Smooth muscle cell of the brain vasculature (primary cell): ENCODE data around the gene RBMS3.
"Not testable (repeated sequence)": the region's sequence is repeated elsewhere in the genome, so short reads cannot be mapped to it uniquely, and the experiment has no call there.

Source experiments
- DNase-seq: peaks from one replicate; pipeline ENCODE4 v3.0.0-alpha.2; 2012; ENCODE audit warnings: low read depth, low spot score

RBMS3 gene

DNA sequence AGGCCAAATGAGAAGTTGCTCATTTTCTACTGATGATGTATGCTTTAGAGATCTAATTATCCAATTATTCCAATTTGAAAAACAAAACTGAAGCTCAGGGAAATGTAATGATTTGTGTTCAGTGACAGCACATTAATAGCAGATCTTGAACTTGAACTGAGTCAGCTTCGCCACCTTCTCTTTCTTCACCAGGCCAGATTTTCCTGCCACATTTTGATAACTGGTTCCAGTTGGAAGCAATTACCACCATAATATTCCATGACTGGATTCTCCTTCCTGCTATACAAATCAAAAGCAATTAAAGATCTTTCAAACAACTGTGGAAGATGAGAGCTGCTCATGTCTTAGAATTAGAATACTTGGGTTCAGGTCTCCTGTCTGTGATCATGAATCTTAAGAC lies 334.1 kb downstream of the RBMS3 start:
- no peak for DNase-seq

DNA sequence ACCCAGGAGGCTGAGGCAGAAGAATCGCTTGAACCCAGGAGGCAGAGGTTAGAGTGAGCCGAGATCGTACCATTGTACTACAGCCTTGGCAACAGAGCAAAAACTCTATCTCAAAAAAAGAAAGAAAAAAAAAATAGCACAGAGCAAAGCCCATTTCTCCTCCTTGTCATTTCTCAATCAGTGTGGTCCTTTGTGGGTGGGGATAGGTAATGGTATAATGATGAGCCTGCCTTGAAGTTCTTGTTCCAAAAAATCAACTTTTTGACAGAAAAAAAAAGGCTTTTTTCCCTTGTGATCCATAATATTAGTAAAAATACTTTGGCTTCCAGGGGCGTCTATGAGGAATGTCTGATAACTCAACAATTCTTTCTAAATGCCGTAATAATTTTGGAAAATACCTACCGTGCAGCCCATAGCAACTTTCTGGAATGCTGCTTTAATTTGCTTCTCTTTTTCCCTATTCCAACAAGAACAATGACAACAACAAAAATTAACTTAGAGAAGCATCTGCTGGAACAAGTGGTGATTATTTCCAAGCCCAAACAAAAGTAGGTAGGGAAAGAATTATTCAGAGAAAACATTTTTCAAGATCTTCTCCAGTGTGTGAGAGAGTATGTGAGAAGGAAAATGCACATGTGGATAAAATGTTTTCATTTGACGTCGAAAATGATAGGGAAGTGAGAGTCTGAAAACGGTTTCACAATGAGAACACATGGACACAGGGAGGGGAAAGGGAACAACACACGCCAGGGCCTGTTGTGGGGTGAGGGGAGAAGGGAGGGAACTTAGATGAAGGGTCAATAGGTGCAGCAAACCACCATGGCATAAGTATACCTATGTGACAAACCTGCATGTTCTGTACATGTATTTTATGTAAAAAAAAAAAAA lies 337.8 kb downstream of the RBMS3 start:
- DNase-seq = no peak

DNA sequence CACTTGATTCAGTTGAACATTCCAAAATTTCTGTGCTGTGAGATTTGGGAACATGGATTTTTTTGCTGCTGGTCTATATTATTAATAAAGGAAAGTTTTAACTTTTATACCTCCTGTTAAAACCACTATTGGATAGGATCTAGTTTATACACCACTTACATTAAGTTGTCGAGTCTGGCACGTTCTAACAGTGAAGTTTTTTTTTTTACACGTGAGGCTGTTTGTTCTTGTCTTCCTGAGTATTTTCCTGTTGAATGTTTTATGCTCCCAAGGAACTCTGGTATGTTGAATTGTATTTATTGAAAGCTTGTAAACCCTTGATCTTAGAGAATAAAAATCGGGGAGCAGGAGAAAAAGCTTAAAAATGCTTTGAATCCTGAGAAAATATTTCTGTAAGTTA lies 338.8 kb downstream of the RBMS3 start:
- DNase-seq = no peak

DNA sequence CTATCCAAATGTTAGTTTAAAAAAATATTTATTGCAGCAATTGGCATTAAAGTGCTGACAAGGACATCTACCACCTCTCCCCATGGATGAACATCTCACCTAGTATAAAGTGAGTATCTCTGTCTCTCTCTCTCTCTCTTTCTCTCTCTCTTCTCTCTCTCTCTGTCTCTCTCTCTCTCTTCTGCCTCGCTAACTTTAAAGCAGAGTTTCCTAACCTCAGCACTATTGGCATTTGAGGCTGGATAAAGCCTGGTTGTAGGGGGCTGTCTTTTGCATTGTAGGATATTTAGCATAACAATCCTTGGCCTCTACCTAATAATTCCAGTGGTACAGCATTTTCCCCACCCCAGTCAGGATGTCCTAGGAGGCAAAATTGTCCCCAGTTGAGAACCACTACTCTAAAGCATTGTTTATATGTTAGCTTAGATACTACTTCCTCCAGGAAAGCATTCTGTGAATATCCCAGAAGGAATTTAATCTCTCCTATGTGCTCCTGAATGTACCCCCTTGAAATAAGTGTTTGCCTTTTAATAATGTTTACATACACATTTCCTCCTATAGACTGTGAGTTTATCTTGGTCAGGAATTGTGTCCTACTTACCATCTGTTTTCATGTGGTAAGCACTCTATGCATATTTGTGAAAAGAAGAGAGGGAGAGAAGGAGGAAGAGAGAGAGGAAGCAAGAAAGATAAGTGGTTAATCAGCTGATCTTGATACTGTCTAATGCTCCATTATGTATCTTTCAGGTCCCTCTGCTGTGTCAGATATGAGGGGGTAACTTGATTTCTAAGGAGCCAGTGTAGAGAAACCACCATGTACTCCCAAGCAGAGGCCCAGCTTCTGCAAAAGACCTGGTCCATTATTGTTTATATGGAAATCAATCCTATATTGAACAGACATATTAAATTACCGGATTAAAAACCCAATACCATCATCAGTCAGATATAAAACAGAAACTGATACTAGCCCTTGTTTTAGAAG lies 346.6 kb downstream of the RBMS3 start:
- DNase-seq = no peak

DNA sequence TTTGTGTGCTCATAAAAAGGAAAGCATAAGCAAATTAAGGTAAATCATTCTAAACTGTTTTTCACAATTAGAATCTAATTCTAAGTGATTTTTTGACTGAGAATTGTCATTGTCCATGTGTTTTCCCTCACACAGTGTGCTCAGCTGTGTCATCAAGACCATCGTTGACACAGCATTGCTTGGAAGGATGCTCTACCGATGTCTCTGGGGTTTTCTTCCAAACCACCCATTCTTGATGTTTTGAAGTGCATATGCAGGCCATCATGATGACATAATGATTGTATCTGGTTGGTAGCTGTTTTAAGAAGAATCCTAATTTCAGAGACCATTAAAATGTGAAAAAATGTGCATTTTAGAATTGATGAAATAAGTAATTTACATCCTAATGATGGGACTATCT lies 347.9 kb downstream of the RBMS3 start:
- no peak for DNase-seq

DNA sequence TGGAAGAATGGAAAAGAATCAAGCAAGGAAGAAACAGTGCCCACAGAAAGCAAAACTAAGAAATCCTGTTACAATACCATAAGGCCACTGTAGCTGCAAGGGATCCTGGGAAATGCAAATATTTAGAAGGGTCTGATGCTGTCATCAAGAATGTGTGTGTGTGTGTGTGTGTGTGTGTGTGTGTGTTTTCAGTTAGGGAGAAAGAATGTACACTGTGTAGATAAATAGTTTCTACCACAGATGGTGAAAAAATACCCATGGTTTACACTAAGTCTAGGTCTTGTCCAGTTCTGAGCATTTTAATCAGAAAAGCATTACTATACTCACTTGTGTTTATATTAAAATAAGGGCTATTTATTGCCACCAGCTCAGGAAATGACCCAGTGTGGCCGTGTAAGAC lies 355.0 kb downstream of the RBMS3 start:
- no peak for DNase-seq

DNA sequence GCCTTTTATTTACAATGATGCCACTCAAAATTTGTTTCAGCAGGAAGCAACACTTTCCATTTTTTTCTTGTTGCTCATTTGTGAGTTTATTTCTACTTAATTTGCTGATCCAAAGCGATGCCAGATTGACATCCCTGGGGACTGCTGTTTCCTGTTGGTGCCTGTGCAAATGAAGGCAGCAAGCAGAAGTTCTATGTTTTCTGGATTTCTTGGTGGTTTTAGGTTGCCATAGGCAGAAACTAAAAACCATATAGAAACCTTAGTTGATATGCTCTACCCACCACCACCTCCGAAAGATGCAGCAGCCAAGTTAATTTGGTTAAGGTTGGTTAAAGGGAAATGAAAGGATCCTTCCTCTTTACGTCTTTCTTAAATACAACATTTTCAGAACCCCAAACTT lies 356.2 kb downstream of the RBMS3 start:
- no peak for DNase-seq

DNA sequence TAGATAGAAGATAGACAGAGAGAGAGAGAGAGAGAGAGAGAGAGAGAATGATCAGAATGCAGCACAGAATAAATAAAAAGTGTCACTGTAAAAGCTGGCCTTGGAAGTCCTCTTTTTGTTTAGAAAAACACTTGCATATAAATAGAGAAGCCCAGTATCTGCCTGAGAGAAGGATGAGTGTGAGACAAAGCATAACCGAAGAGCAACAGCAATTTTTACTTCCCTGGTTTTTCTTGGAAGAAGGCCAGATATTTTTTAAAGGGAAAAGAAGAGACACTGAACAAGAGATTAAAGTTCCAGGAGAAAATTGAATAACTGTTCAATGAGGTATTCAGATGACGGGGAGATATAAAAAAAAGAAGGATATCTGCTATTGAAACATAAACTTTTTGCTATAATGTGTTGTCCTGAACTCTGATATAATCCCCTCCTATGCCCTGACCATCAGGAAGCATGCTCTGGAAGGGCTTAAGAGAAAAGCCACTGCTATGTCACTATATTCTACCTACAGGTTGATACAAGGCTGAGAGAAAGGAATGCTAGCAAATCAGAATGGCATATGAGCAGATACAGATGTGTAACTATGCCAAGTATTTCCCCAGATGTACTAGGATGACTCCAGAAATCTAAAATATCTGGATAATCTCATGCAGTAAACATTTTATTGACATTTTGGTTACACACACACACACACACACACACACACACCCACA lies 358.9 kb downstream of the RBMS3 start:
- peak; percentile 9 for DNase-seq

DNA sequence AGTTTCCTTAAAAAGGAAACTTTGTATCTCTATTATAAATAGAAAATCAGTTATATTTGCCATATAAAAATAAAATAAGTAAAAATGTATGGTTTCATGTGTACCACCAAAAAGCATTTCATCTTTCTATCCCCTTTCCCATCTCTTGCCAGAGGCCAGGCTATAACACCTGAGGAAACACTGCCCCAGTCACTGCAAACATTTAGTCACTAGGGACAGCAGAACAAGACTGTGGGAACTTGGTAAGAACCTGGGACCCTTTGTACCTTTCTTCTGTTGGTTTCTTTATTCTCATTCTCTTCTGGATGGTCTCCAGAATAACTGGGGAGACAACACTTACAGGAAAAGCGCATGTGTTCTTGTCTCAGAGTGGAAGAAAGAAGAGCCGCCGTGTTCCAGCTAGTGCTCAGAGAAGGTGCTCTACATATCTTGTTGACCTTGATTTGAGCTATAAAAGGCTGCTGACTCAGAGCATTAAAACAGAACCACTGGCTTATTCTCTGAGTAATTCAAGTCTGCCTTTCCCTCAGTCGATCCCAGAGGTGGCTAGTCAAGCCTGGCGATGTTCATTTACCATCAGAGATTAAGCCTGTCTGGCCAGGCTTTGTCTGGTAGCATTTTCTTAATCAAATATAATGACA lies 361.6 kb downstream of the RBMS3 start:
- DNase-seq = peak; percentile 21

DNA sequence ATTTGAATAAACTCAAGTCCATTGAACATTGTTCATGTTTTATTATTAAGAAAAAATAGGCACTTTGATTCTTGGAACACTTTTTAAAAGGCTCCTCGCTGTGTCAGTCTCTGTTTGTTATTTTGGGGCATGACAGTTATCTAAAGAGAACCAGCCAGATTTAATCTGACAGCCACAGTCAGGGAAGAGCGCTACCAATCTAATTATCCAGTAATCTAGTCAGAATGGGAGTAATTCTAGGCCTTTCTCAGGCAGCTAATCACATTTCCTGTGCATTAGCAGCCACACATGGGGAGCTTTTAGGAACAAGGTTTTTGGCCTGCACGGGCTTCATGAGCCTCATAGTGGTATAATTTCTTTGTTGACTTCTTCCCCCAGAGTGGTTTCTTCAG lies 362.2 kb downstream of the RBMS3 start:
- DNase-seq = no peak

DNA sequence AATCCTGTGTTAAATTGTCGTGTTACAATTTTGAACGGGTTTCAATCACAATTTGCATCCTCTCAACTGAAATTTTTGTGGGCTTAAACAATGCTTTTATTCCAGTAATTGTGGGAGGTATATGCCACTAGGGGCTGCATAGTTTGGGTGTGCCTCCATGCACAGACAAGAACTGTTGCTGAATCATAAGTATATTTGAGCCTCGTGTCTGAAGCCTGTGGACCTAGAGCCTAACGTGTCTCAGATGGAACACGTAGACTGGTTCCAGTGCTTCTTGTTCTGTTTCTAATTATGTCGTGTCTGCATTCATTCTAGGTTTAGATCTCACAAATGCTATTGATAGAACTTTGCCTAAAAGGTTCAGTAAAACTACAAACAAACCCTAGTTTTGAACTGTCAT lies 363.4 kb downstream of the RBMS3 start:
- no peak for DNase-seq

DNA sequence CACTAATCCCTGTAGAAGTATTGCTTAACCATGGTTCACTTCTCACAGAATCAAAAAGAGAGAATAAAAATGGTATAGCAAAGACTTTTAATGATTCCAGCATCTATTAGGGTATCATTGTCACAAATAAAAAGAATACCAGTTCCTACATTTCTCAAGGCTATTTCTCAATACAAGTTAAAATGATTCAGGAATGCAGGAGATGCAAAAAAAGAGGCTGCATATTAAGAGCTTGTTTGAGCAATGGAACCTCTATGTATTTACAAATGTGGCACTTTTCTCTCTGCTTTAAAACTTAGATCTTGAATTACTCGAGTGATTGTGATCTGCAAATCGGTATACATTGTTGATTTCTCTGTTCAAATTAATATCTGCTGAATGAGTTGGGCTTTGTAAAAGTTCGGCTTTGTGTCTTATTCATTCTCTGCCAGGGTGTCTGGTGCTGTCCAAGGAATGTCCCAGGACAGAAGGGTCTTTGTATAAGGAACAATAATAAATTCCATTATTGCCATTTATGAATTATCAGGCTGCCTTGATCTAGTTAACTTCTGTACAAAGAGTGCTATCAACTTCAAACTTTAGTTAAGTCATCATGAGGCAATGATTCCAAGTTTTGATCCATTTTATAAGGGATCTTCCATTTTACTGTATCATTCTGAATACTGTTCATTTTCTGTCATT lies 364.2 kb downstream of the RBMS3 start:
- DNase-seq = no peak

DNA sequence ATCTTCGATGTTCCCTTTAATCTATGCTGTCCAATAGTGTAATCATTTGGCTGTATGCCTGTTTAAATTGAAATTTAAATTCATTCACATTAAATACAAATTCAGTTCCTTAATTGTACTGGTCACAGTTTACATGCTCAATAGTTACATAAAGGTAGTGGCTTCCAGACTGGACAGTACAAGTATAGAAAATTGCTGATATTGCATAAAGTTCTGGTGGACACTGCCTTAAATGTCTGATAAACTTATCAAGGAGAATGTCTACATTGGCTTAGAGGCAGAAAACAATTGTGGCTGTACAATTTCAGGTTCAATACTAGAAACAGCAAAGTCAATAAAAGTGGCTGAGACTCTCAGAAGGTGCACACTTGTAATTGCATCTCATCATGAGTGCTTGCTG lies 365.2 kb downstream of the RBMS3 start:
- DNase-seq = no peak

DNA sequence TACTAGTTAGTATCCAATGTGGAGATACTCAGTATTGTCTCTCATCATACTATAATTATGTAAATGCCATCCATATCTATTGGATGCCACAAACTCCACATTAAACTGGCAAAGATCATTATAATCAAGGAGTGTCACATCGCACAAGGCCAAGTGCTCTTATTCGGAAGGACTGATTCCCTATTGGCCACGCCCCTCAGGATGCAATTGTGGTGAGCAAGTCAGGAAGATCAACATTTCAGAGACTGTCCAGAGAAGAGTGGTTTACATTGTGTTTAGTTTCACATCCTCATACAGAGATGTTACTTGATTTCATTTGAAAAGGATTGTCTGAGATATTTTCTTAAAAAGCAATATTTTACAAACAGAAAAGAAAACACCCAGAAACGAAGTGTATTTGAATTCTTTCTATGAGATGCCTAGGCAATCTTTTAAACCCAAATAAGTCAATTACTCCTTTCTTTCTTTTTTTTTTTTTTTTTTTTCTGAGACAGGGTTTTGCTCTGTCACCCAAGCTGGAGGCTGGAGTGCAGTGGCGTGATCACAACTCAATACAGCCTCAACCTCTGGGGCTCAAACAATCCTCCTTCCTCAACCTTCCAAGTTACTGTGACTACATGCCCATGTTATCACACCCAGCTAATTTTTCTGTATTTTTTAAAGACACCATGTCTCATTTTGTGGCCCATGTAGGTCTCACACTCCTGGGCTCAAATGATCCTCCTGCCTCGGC lies 369.1 kb downstream of the RBMS3 start:
- DNase-seq = peak; percentile 31

DNA sequence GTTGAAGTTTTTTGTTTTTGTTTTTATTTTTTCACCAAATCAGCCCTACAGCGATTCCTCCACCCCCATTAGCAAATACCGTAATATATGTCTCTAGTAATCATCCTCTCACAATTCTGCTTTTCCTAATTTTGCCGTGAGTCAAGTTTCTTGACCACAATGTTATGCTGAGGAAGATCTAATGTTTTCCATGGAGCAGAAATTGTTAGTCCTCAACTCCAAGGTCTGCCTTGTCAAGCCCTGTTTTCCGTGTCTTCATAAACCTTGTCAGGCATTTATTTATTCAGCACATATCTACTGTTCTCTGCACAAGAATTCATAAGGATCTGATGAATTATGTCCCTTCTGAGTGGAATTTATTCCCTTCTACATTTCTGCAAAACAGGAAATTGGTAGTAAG lies 372.8 kb downstream of the RBMS3 start:
- no peak for DNase-seq

DNA sequence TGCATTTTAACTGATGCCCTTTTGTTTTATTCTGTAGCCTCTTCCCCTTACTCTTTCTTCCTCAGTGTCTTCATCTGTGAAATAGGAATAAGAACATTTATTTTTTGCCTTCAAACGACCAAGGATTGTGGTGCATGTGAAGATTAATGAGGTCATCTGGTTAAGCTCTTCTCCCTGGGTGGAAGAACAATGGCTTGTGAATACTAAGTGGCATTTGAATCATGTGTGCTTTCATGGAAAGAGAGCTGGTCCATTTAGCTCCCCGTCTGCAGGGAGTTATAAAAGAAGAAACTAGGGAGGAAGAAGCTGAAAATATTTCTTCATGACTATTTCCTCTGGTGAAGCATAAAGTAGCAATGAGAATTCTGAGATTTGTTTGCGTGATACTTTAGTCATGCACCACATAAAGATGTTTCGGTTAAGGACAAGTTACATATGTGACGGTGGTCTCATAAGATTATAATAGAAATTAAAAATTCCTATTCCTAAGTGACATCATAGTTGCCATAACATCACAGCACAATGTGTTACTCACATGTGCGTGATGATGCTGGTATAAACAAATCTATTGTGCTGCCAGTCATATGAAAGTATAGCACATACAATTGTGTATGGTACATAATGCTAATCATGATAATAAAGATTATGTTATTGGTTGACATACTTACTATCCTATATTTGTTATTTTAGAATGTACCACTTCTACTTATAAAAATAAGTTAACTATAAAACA lies 374.3 kb downstream of the RBMS3 start:
- no peak for DNase-seq

DNA sequence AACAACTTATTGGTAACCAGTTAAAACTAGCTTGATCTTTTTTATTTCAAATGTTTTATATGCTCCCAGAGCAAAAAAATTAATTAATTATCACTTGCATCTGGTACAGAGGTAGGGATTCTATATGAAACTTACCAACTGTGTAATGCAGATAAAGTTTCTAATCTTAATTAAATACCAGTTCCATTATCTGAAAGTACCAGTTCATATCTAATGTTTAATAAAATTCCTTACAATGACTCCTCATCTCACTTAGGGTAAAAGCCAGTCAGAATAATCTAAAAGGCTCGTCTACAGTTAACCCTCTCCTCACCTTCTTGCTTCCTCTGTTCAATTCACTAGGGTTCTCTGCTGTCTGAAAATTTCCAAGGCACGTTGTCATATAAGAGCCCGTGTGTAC lies 384.8 kb downstream of the RBMS3 start:
- DNase-seq = no peak

DNA sequence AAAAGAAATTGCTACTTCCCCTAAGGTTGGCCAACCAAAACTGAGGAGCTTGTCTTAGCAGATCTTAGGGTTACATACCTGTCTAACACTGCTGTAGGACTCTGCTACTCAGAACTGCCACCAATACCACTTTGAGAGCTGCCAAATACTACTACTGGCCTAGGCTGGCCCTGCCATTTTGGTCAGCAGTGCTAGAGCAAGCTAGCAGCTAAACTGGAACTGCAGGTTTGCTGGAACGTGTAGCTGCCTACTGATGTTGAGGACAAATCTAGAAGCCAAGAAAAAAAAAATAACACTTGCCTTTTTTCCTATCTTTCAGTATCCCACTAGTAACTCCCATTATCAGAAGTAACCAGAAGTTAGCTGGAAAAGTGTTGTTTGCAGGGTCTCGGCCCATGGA lies 387.4 kb downstream of the RBMS3 start:
- no peak for DNase-seq

DNA sequence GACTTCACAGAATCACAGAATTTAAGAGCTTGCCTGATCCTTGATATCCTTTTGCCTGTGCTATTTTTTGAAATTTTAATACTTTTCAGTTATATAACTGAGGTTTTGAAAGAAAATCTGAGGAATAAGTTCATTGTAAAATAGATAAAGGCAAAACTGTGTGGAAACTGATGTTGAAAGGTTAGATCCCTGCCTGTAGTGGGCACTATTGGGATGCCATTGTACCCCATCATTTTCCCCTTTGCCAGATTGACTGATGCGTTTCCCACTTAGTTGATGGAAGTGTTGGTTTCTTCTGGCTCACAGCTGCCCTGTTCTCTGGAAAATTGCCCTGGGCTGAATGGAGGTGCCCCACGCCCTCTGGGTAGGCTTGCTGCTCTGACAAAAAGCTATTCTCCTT lies 387.9 kb downstream of the RBMS3 start:
- DNase-seq = no peak

DNA sequence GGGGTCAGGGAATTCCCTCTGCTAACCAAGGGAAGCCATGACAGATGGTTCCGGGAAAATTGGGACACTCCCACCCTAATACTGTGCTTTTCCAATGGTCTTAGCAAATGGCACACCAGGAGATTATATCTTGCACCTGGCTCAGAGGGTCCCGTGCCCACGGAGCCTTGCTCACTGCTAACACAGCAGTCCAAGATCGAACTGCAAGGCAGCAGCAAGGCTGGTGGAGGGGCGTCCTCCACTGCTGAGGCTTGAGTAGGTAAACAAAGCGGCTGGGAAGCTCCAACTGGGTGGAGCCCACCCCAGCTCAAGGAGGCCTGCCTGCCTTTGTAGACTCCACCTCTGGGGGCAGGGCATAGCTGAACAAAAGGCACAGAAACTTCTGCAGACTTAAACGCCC lies 389.6 kb downstream of the RBMS3 start:
- not testable (repeated sequence) for DNase-seq
